NCI-H774 (cell line): ENCODE results near the gene SCD.
"Not testable (repeated sequence)": the region's sequence is repeated elsewhere in the genome, so short reads cannot be mapped to it uniquely, and the experiment has no call there.

Experiments
- DNase-seq: peaks from one replicate; lab custom pipeline; 2025; lab: John Stamatoyannopoulos, UW

SCD gene

DNA sequence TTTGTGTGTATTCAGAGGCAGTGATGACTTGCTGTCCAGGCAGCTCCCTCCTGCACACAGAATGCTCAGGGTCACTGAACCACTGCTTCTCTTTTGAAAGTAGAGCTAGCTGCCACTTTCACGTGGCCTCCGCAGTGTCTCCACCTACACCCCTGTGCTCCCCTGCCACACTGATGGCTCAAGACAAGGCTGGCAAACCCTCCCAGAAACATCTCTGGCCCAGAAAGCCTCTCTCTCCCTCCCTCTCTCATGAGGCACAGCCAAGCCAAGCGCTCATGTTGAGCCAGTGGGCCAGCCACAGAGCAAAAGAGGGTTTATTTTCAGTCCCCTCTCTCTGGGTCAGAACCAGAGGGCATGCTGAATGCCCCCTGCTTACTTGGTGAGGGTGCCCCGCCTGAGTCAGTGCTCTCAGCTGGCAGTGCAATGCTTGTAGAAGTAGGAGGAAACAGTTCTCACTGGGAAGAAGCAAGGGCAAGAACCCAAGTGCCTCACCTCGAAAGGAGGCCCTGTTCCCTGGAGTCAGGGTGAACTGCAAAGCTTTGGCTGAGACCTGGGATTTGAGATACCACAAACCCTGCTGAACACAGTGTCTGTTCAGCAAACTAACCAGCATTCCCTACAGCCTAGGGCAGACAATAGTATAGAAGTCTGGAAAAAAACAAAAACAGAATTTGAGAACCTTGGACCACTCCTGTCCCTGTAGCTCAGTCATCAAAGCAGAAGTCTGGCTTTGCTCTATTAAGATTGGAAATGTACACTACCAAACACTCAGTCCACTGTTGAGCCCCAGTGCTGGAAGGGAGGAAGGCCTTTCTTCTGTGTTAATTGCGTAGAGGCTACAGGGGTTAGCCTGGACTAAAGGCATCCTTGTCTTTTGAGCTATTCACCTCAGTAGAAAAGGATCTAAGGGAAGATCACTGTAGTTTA, 15.8 kb downstream of the SCD start:
- no peak for DNase-seq

DNA sequence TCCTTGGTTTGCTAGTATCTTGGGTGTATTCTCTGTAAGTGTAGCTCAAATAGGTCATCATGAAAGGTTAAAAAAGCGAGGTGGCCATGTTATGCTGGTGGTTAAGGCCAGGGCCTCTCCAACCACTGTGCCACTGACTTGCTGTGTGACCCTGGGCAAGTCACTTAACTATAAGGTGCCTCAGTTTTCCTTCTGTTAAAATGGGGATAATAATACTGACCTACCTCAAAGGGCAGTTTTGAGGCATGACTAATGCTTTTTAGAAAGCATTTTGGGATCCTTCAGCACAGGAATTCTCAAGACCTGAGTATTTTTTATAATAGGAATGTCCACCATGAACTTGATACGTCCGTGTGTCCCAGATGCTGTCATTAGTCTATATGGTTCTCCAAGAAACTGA, 17.1 kb downstream of the SCD start:
- DNase-seq: no peak

DNA sequence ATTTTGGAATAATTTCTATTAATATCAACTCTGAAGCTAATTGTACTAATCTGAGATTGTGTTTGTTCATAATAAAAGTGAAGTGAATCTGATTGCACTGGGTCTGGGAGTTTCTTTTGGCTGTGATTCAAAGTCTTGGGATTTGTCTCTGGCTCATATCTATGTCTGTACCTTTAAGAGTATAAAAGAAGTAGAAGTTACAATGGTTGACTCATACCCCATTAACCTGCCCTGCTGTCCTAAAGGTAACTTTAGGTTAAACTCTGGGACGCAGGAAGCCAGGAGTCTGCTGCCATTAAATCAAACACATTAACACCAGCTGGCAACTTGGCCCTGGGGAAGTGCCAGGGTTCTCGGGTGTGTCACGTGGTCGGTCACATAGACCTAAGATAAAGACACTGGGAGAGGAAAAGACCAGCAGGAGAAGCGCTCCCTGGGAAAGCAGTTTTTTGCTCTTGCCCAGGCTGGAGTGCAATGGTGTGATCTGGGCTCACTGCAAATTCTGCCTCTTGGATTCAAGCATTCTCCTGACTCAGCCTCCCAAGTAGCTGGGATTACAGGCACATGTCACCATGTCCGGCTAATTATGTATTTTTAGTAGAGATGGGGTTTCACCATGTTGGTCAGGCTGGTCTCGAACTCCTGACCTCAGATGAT, 17.8 kb downstream of the SCD start:
- DNase-seq: peak; percentile 62

DNA sequence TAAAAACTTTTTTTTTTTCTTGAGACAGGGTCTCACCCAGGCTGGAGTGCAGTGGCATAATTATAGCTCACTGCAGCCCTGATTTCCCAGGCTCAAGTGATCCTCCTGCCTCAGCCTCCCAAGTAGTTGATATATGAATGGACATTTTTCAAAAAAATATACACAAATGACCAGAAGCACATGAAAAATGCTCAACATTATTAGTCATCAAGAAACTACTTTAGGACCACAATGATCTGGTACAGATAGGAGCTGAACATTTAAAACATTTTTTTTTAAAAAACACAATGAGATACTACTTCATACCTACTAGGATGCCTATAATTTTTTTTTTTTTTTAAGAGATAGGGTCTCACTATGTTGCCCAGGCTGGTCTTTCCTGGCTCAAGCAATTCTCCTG, 21.7 kb downstream of the SCD start:
- no peak for DNase-seq

DNA sequence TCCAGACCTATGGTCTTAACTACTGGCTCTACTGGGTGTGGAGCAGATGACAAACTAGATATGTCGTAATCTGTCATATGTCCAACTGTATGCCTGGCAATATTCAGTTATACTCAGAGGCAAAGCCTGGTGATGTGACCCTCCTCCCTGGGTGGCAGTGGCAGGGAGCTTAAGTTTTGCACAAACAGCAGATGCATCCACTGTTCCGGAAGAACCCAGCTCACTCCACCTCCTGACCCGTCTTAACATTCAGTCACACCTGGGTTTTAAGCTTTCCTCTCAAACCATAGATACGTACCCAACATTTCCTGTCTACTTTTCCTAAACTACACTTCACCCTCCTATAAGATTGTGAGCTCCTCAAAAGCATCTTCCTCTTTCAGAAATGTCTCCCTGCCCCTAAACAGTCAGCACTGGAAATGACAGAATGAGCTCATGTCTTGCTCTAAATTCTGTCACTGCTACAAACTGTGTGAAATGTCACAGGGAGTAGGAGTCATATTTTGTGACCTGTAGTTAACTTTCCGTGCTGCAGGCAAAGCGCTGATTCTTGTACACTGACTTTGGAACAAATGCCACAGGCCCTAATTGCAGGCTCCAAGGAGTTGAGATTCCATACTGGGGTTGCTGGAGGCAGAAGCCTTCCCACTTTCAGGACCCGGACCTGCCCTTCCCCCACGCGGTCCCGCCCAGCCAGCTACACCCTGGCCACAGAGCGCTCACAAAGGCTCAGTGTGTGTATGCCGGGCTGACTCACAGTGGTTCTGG, 23.9 kb downstream of the SCD start:
- DNase-seq: peak; percentile 22

DNA sequence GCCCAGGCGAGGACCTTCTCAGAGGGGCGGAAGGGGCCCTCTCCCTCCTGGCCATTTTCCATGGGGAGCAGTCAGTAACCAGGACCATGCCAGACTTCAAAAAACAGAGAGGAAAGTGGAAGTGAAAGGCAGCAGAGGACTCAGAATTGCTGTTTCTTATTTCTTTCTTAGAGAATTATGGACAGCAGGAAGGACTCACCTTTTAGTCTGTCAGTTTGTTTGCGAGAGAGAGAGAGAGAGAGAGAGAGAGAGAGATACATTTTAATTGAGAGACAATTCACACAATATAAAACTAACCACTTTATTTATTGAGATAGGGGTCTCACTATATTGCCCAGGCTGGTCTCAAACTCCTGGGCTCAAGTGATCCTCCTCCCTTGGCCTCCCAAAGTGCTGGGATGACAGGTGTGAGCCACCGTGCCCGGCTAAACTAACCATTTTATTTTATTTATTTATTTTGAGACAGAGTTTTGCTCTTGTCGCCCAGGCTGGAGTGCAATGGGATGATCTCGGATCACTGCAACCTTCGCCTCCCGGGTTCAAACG, 24.5 kb downstream of the SCD start:
- no peak for DNase-seq

DNA sequence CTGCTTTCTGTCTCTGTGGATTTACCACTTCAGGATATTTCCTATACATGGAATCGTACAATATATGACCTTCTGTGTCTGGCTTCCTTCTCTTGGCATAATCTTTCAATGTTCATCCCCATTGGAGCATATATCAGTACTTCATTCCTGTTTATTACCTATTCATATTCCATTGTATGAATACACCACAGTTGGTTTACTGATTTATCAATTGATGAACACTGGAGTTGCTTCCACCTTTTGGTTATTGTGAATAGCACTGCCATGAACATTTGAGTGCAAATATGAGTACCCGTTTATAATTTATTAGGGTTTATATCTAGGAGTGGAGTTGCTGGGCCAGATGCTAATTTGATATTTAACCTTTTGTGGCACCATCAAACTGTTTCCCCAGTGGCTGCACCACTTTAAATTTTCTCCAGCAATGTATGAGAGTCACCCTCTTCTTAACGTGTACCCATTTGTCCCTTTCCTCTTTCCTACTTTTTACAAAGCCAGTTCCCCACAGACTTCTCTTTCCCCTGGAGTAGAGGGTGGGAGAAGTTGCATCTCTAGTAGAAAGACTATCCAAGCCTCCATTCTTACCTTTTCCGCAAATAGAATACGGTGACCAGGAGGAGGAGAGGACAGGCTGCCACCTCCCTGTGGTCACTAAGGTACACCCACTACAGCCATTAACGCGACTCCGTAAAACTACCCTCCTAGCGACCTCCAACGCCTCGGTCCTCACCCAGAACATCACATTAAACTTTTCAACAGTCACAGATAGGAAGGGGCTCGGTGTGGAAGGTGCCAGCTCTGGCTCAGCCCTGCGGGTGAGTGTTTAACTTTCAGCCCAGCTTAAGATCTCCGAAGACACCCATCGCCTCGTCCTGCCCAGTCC, 25.6 kb downstream of the SCD start:
- DNase-seq: no peak

DNA sequence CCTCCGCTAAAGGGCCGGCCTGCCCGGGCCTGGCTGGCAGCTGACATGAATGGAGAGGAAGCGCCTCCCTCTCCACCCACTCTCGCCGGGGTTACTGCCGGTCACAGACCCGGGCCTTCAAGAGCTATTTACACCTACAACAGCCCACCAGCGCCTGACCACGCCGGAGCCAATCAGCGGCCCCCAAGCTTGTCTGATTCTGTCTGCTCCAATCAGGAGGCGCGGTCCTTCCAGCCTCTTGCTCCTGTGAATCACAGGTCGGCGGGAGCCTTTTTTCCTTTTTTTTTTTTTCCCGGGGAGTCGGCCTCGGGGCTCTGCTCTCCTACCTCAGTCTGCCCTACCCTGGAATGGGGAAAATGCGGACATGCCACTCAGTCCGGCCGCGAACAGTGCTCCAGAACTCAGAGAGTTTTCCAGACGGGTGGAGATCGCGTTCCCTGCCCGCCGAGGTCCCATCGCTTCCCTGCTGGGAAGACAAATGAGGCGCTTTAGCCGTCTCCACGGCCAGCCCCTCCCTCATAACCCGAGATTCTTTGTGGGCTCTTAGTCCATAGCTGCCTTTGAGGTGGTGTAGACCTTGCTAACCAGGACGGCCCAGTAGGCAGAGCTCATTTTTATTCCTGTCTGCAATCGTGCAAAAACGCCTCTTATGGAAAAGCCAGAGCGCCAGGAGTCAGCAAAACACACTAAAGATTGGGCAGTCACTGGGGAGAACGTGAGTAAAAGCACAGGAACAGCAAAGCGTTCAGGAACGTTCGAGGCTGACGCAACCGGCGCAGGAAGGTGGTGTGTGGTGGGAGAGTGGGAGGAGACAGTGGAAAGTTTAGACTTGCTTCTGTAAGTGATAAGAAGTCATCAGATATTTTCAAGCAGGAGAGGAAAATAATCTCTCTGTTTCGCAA, 26.5 kb downstream of the SCD start:
- peak; percentile 90 for DNase-seq

DNA sequence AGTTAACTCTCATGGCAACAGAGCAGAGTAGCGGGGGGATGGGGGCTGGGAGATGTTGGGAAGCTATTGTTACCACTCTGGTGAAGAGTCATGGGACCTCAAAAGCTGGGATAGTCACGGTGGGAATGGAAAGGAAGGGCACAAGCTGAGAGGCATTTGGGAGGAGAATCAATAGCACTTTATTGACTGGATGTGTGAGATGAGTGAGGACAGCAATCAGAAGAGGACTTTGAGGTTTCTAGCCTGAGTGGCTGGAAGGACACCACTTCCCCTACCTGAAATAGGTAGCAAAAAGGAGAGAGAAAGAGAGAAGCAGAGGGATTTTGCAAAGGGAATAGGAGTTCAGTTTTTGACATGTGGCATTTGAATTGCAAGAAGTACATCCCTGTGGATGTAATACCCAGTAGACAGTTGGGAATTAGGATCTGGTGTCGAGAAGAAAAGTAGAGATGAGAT, 27.2 kb downstream of the SCD start:
- no peak for DNase-seq

DNA sequence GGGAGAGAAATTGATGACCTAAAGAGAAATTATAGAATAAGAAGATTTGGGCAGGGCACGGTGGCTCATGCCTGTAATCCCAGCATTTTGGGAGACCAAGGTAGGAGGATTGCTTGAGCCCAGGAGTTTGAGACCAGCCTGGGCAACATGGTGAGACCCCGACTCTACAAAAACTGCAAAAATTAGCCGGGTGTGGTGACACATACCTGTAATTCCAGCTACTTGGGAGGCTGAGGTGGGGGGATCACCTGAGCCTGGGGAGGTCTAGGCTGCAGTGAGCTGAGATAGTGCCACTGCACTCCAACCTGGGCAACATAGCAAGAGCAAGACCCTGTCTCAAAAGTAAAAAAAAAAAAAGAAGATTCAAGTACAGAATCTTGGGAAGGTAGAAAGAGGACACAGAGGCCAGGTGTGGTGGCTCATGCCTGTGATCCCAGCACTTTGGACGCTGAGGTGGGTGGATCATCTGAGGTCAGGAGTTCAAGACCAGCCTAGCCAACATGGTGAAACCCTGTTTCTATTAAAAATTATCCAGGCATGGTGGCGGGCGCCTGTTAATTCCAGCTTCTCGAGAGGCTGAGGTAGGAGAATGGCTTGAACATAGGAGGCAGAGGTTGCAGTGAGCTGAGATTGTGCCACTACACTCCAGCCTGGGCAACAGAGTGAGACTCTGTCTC, 27.8 kb downstream of the SCD start:
- not testable (repeated sequence) for DNase-seq

DNA sequence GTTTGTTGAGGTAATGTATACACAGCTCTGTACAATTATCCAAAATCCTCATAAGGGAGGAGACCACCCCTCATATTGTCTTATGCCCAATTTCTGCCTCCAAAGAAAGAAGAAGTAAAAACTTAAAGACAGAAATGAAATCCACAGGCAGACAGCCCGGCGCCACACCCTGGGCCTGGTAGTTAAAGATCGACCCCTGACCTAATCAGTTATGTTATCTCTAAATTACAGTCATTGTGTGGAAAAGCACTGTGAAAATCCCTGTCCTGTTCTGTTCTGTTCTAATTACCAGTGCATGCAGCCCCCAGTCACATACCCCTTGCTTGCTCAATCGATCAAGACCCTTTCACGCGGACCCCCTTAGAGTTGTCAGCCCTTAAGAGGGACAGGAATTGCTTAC, 29.6 kb downstream of the SCD start:
- not testable (repeated sequence) for DNase-seq

DNA sequence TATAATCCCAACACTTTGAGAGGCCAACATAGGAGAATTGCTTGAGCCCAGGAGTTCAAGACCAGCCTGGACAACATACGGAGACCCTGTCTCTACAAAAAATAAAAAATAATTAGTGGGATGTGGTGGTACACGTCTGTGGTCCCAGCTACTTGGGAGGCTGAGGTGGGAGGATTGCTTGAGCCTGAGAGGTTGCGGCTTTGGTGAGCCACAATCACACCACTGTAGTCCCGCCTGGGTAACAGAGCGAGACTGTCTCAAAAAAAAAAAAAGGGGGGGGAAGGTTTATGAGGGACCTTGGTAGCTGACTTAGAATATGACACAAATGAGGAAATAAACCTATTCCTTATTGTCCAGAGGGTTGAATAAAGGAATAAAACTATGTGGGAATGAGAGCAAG, 30.8 kb downstream of the SCD start:
- no peak for DNase-seq

DNA sequence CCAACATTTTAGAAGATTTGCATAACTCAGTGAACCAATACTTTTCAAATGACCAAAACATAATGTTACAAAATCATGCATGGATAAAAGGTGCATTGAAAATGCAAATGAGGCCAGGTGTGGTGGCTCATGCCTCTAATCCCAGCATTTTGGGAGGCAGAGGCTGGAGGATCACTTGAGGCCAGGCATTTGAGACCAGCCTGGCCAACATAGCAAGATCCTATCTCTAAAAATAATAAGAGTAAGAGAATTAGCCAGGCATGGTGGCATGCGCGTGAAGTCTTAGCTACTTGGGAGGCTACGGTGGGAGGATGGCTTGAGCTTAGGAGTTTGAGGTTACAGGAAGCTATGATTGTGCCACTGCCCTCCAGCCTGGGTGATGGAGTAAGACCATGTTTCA, 33.4 kb downstream of the SCD start:
- DNase-seq: no peak

DNA sequence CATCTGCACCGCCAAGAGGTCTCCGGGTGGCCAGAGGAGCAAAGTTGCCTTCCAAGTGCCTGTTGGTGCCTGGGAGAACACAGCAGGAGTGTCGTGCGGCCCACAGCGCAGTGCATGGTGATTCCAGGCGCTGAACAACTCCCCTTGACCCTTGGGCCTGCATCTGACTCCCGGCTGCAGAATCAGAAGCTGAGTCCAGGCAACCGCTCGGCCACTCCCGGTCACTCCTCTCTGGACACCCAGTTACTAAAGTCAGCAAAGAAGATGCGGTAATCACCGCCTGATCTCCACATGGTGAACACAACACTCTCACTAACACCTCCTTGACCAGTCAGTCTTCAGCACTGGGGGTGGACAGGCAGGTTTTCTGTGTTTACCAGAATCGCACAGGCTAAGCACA, 35.5 kb downstream of the SCD start:
- no peak for DNase-seq

DNA sequence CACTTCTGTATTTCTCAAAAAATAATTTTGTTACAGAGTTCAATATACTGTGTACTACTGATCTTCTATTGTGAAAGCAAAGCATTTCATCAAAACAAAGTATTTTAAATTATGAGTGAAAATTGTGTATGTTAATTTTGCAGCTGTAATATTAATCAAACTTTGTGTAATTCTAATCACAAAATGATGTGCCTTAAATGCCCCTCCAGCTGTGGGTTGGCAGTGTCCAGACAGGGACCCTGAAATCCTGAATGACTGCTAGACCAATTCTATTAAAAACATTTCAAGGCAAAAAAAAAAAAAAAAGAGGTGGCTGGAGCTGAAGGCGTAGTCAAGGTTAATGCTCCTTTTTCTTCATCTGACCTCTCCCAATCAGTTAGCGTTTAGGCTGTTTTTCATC, 36.2 kb downstream of the SCD start:
- DNase-seq: no peak

DNA sequence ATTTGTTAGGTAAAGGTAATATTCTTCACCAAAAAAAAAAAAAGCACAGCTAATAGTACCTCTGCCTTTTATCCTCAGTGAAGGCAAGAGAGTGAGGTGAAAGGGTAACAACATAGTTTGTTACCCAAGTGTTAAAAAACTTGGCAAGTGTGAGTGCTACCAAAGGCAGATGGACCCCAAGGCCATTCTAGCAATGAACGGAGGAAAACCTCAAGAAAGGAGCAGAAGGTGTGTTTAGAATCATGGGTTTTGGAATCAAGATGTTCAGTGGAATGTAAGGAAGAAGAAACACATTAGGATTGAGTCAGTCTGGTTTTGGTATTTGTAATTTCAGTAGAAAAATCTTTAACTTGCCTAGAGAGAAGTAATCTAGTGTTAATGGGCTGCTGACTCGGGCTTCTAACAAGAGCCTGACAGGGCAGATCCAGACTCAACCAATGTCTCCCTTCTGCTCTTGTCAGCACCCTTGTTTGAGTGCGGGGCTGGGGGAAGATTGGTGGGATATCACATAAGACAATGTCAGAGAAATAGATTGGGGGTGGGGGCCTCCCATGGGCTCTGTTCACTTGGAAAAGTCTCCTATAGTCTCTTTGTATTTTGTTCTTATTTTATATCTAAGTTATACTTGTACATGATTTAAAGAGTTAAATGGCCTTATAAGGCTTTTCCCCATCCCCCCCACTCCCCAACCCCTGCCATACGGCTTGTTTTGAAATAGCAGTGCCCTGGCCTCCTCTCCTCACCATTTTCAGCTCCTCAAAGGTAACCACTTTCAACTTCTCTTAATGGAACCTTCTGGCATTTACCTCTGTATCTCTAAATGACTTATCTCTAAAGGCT, 44.4 kb downstream of the SCD start:
- DNase-seq: no peak

DNA sequence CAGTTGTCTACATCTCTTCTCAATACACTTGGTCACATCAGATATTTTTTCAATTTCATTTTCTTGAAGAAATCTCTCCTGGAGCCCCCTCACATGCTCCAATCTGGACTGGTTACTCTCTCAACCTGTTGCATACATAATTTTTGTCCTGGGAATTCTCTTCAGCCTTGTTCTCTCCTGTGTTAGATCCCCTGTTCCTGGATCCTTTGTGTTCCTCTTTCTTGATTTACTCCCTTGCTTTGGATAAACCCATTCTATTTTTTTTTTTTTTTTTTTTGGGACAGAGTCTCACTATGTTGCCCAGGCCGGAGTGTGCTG, 45.6 kb downstream of the SCD start:
- DNase-seq: no peak

DNA sequence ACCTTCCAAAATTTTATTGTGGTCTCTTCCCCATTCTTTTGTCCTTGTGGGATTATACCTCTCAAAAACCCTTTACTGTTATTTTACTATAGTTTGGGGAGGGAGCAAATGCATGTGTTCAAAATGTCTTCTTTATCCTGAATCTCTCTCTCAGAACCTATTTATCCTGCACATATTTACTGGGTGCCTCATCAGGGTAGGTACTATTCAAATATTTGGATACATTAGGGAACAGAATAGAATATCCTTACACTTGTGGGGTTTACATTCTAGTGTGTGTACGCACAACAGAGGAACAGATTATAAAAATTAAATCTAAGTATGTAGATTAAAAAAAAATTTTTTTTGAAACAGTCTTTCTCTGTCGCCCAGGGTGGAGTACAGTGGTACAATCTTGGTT, 48.6 kb downstream of the SCD start:
- DNase-seq: no peak

DNA sequence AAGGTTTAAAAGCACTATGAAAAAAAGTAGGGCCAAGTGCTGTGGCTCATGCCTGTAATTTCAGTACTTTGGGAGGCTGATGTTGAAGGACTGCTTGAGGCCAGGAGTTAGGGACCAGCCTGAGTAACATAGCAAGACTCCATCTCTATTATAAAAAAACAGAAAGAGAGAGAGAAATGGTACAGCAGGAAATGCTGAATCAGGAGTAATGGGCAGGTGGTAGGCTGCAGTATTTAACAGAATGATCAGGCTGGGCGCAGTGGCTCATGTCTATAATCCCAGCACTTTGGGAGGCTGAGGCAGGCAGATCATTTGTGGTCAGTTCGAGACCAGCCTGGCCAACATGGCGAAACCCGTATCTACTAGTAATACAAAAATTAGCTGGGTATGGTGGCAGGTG, 49.6 kb downstream of the SCD start:
- no peak for DNase-seq
